ENCODE data around the gene SPINK7. TPM values are rescaled to one million over a fixed set of nuclear protein-coding genes. Genes with fewer than 3 reads are reported as not detected.

SPINK7 gene
- total RNA-seq, 1 experiment from 2014 or later = not detected

- Histone ChIP-seq H3K9me3 (ENCODE audit: control insufficient read depth in 1 of 2, insufficient read depth in 1 of 2, low read depth in 1 of 2, low read length in 2 of 2) (no peaks in the 10 kb centered on the region), H4K20me1 (ENCODE audit: insufficient read depth) (no peaks in the 10 kb centered on the region; the same call in 1 of the 2 replicates), H3K27ac (ENCODE audit: low read depth, low read length) (no peak overlapping the region), H3K4me3 (replicated peaks in 1 of 2; ENCODE audit: low read depth in 1 of 2, low read length in 2 of 2) (no peak overlapping the region), H3K4me2 (ENCODE audit: low read length) (no peak overlapping the region), H3K79me2 (ENCODE audit: insufficient read depth, low read length) (no peaks in the 10 kb centered on the region), H3K36me3 (ENCODE audit: control insufficient read depth in 1 of 2, insufficient read depth in 2 of 2, low read length in 2 of 2) (no peaks in the 10 kb centered on the region), H3K27me3 (ENCODE audit: insufficient read depth, low read length) (no peaks in the 10 kb centered on the region), H2AFZ (ENCODE audit: low read depth, low read length, poor library complexity, severe bottlenecking) (no peak overlapping the region), H3K9ac (ENCODE audit: low read length) (no peak overlapping the region), H3K4me1 (ENCODE audit: control insufficient read depth in 1 of 2, insufficient read depth in 2 of 2, low read length in 2 of 2) (no peaks in the 10 kb centered on the region), H3K9me2 (ENCODE audit: insufficient read depth) (no peaks in the 10 kb centered on the region)
- BruUV-seq (replicated peaks) = no TSS peak
- ATAC-seq (no peak), DNase-seq (ENCODE audit: low read depth, low spot score) (no peak)
- TF ChIP-seq SIN3A (IDR thresholded peaks at IDR 0.05; ENCODE audit: low read depth) (no peak), ZFX (IDR thresholded peaks at IDR 0.05) (no peak), RAD21 (IDR thresholded peaks at IDR 0.05; ENCODE audit: low read depth) (peak; percentile 16; the same call in 1 of the 2 replicates), ATF3 (IDR thresholded peaks at IDR 0.05) (no peak), EZH2phosphoT487 (IDR thresholded peaks at IDR 0.05; ENCODE audit: borderline replicate concordance) (no peak), CBX3 (IDR thresholded peaks at IDR 0.05; ENCODE audit: low read depth) (no peak), SP1 (IDR thresholded peaks at IDR 0.05; ENCODE audit: low read depth) (no peak), CEBPB (IDR thresholded peaks at IDR 0.05; ENCODE audit: low read depth) (no peak), CTCF (IDR thresholded peaks at IDR 0.05 in 2 of 3, conservative IDR thresholded peaks at IDR 0.05 in 1 of 3; ENCODE audit: borderline replicate concordance in 1 of 3, insufficient read depth in 1 of 3, low read depth in 2 of 3, low read length in 2 of 3) (peak in 1 of 3 experiments; percentile 14; a peak in 1 of 6 replicates), FOSL1 (IDR thresholded peaks at IDR 0.05; ENCODE audit: low read depth) (no peak), ZNF274 (IDR thresholded peaks at IDR 0.05; ENCODE audit: low read depth, low read length) (no peak), SRF (IDR thresholded peaks at IDR 0.05; ENCODE audit: low read depth) (no peak), ELF1 (IDR thresholded peaks at IDR 0.05; ENCODE audit: borderline replicate concordance, low read depth) (no peak), TCF7L2 (IDR thresholded peaks at IDR 0.05; ENCODE audit: borderline replicate concordance, extremely low read depth, insufficient read depth, insufficient read length) (no peak)
- ChIA-PET CTCF (no interaction called here), POLR2A (no interaction called here), RAD21 (ENCODE audit: low non-redundant PET in 1 of 2, low total read pairs in 2 of 2, uncharacterized antibody in 2 of 2, unreplicated experiment in 2 of 2) (no interaction called here)
- intact Hi-C loops (cut with micrococcal nuclease) = no loop called here
Measured at GRCh38 chr5:148306446-148306845, 5.8 kb upstream of the SPINK7 start.
